ENCODE results near the gene EFEMP2.
"Not testable (repeated sequence)": the region's sequence is repeated elsewhere in the genome, so short reads cannot be mapped to it uniquely, and the experiment has no call there.

EFEMP2 gene

GRCh38 chr11:65849366-65849765 is 23.2 kb downstream of the EFEMP2 start:
- H3K27ac ChIP-seq (ENCODE audit: low read depth, low read length) = no peak overlapping the region
- H3K36me3 ChIP-seq (ENCODE audit: control insufficient read depth in 1 of 2, insufficient read depth in 2 of 2, low read length in 2 of 2) = peaks cover 26 to 36% of the 10 kb centered on the region in 2 donors
- no peak overlapping the region for H3K9ac ChIP-seq (ENCODE audit: low read depth in 1 of 2, low read length in 2 of 2)
- H3K9me3 ChIP-seq (ENCODE audit: control insufficient read depth in 1 of 2, low read length in 2 of 2) = peaks cover 3 to 4% of the 10 kb centered on the region in 2 donors
- no peaks in the 10 kb centered on the region for H3K27me3 ChIP-seq (ENCODE audit: control insufficient read depth in 1 of 2, insufficient read depth in 2 of 2, low read length in 2 of 2)
- H3K4me3 ChIP-seq (ENCODE audit: low read depth in 1 of 2, low read length in 2 of 2) = no peak overlapping the region
- peaks cover 30 to 34% of the 10 kb centered on the region in 2 donors for H3K4me1 ChIP-seq (ENCODE audit: control insufficient read depth in 1 of 2, insufficient read depth in 2 of 2, low read length in 2 of 2)

DNA sequence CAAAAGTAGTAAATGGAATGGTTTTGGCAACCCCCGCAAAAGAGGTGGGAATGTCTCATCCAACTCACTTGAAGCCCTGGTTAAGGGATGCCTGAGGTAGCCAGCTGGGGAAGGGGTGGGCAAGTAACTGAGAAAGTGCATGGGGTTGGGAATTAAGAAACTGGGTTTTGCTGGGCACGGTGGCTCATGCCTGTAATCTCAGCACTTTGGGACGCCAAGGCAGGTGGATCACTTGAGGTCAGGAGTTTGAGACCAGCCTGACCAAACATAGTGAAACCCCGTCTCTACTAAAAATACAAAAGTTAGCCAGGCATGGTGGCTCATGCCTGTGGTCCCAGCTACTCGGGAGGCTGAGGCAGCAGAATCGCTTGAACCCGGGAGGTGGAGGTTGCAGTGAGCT is 23.9 kb downstream of the EFEMP2 start:
- H3K27ac ChIP-seq (ENCODE audit: low read depth, low read length); H3K4me3 ChIP-seq (ENCODE audit: low read depth in 1 of 2, low read length in 2 of 2); H3K9me3 ChIP-seq (ENCODE audit: control insufficient read depth in 1 of 2, low read length in 2 of 2); H3K9ac ChIP-seq (ENCODE audit: low read depth in 1 of 2, low read length in 2 of 2); H3K27me3 ChIP-seq (ENCODE audit: control insufficient read depth in 1 of 2, insufficient read depth in 2 of 2, low read length in 2 of 2): not testable (repeated sequence)
- Histone ChIP-seq H3K36me3 (ENCODE audit: control insufficient read depth in 1 of 2, insufficient read depth in 2 of 2, low read length in 2 of 2) (peaks cover 25 to 30% of the 10 kb centered on the region in 2 donors), H3K4me1 (ENCODE audit: control insufficient read depth in 1 of 2, insufficient read depth in 2 of 2, low read length in 2 of 2) (peaks cover 32 to 36% of the 10 kb centered on the region in 2 donors)

DNA sequence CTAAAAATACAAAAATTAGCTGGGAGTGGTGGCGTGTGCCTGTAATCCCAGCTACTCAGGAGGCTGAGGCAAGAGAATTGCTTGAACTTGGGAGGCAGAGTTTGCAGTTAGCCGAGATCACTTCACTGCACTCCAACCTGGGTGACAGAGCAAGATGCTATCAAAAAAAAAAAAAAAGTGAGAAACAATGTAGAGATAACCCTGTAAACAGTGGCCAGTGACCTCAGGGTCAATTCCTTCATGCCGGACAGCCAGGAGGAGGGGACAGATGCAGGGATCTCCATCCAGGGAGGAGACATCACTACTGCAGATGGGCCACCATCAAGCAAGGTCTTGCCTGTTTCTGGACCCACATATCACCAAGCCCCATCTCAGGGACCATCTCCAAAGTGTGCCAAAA is 24.9 kb downstream of the EFEMP2 start:
- Histone ChIP-seq H3K9me3 (ENCODE audit: control insufficient read depth in 1 of 2, low read length in 2 of 2) (peaks cover 3 to 4% of the 10 kb centered on the region in 2 donors), H3K4me3 (ENCODE audit: low read depth in 1 of 2, low read length in 2 of 2) (no peak overlapping the region), H3K9ac (ENCODE audit: low read depth in 1 of 2, low read length in 2 of 2) (no peak overlapping the region), H3K4me1 (ENCODE audit: control insufficient read depth in 1 of 2, insufficient read depth in 2 of 2, low read length in 2 of 2) (peaks cover 26 to 30% of the 10 kb centered on the region in 2 donors), H3K36me3 (ENCODE audit: control insufficient read depth in 1 of 2, insufficient read depth in 2 of 2, low read length in 2 of 2) (peaks cover 17 to 21% of the 10 kb centered on the region in 2 donors), H3K27ac (ENCODE audit: low read depth, low read length) (no peak overlapping the region), H3K27me3 (ENCODE audit: control insufficient read depth in 1 of 2, insufficient read depth in 2 of 2, low read length in 2 of 2) (no peaks in the 10 kb centered on the region)

GRCh38 chr11:65844231-65844872 is 28.2 kb downstream of the EFEMP2 start:
- Histone ChIP-seq H3K4me1 (ENCODE audit: control insufficient read depth in 1 of 2, insufficient read depth in 2 of 2, low read length in 2 of 2) (peaks cover 8 to 11% of the 10 kb centered on the region in 2 donors), H3K27ac (ENCODE audit: low read depth, low read length) (no peak overlapping the region), H3K4me3 (ENCODE audit: low read depth in 1 of 2, low read length in 2 of 2) (peak overlapping the region in 1 of 2 donors; percentile 34), H3K9me3 (ENCODE audit: control insufficient read depth in 1 of 2, low read length in 2 of 2) (no peaks in the 10 kb centered on the region), H3K27me3 (ENCODE audit: control insufficient read depth in 1 of 2, insufficient read depth in 2 of 2, low read length in 2 of 2) (no peaks in the 10 kb centered on the region), H3K9ac (ENCODE audit: low read depth in 1 of 2, low read length in 2 of 2) (no peak overlapping the region), H3K36me3 (ENCODE audit: control insufficient read depth in 1 of 2, insufficient read depth in 2 of 2, low read length in 2 of 2) (no peaks in the 10 kb centered on the region)

- Histone ChIP-seq H3K9ac (ENCODE audit: low read depth in 1 of 2, low read length in 2 of 2) (no peak overlapping the region), H3K27me3 (ENCODE audit: control insufficient read depth in 1 of 2, insufficient read depth in 2 of 2, low read length in 2 of 2) (no peaks in the 10 kb centered on the region), H3K9me3 (ENCODE audit: control insufficient read depth in 1 of 2, low read length in 2 of 2) (no peaks in the 10 kb centered on the region), H3K36me3 (ENCODE audit: control insufficient read depth in 1 of 2, insufficient read depth in 2 of 2, low read length in 2 of 2) (no peaks in the 10 kb centered on the region), H3K4me1 (ENCODE audit: control insufficient read depth in 1 of 2, insufficient read depth in 2 of 2, low read length in 2 of 2) (peaks cover 7 to 8% of the 10 kb centered on the region in 2 donors), H3K27ac (ENCODE audit: low read depth, low read length) (no peak overlapping the region), H3K4me3 (ENCODE audit: low read depth in 1 of 2, low read length in 2 of 2) (peak overlapping the region in 1 of 2 donors; percentile 34)
These were observed 28.8 kb downstream of the EFEMP2 start for GRCh38 chr11:65843811-65844210.

DNA sequence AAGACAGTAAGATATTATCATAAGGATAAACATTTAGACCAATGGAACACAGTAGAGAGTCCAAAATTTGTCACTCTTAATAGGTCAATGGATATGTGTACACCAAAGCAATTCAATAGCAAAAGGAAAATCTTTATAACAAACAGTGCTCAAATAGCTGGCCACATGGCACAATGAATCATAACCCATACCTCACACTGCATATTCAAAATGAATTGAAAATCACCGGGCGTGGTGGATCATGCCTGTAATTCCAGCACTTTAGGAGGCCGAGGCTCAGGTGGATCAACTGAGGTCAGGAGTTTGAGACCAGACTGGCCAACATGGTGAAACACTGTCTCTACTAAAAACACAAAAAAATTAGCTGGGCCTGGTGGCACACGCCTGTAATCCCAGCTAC is 30.5 kb downstream of the EFEMP2 start:
- no peaks in the 10 kb centered on the region for H3K27me3 ChIP-seq (ENCODE audit: control insufficient read depth in 1 of 2, insufficient read depth in 2 of 2, low read length in 2 of 2)
- H3K9ac ChIP-seq (ENCODE audit: low read depth in 1 of 2, low read length in 2 of 2) = no peak overlapping the region
- H3K27ac ChIP-seq (ENCODE audit: low read depth, low read length) = no peak overlapping the region
- no peaks in the 10 kb centered on the region for H3K36me3 ChIP-seq (ENCODE audit: control insufficient read depth in 1 of 2, insufficient read depth in 2 of 2, low read length in 2 of 2)
- H3K9me3 ChIP-seq (ENCODE audit: control insufficient read depth in 1 of 2, low read length in 2 of 2) = no peaks in the 10 kb centered on the region
- H3K4me3 ChIP-seq (ENCODE audit: low read depth in 1 of 2, low read length in 2 of 2) = no peak overlapping the region
- H3K4me1 ChIP-seq (ENCODE audit: control insufficient read depth in 1 of 2, insufficient read depth in 2 of 2, low read length in 2 of 2) = peaks cover 7 to 8% of the 10 kb centered on the region in 2 donors

DNA sequence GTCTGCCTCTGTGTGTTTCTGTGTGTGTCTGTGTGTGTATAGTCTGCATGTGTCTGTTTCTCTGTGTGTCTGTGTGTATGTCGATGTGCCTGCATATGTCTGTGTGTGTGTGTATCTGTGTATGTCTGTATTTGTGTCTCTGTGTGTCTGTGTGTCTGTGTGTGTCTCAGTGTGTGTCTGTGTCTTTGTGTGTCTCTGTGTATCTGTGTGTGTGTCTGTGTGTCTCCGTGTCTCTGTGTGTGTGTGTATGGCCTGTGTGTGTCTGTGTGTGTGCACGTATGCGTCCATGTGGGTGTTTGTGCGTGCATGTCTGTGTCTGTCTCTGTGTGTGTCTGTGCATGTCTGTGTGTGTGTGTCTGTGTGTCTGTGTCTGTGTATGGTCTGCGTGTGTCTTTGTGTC is 38.4 kb downstream of the EFEMP2 start:
- peak overlapping the region; percentile 79 to 88 for H3K4me3 ChIP-seq (ENCODE audit: low read depth in 1 of 2, low read length in 2 of 2)
- peaks cover 10 to 19% of the 10 kb centered on the region in 2 donors for H3K4me1 ChIP-seq (ENCODE audit: control insufficient read depth in 1 of 2, insufficient read depth in 2 of 2, low read length in 2 of 2)
- H3K9me3 ChIP-seq (ENCODE audit: control insufficient read depth in 1 of 2, low read length in 2 of 2) = no peaks in the 10 kb centered on the region
- H3K27me3 ChIP-seq (ENCODE audit: control insufficient read depth in 1 of 2, insufficient read depth in 2 of 2, low read length in 2 of 2) = no peaks in the 10 kb centered on the region
- peak overlapping the region; percentile 22 to 69 for H3K9ac ChIP-seq (ENCODE audit: low read depth in 1 of 2, low read length in 2 of 2)
- H3K27ac ChIP-seq (ENCODE audit: low read depth, low read length) = no peak overlapping the region
- no peaks in the 10 kb centered on the region for H3K36me3 ChIP-seq (ENCODE audit: control insufficient read depth in 1 of 2, insufficient read depth in 2 of 2, low read length in 2 of 2)

DNA sequence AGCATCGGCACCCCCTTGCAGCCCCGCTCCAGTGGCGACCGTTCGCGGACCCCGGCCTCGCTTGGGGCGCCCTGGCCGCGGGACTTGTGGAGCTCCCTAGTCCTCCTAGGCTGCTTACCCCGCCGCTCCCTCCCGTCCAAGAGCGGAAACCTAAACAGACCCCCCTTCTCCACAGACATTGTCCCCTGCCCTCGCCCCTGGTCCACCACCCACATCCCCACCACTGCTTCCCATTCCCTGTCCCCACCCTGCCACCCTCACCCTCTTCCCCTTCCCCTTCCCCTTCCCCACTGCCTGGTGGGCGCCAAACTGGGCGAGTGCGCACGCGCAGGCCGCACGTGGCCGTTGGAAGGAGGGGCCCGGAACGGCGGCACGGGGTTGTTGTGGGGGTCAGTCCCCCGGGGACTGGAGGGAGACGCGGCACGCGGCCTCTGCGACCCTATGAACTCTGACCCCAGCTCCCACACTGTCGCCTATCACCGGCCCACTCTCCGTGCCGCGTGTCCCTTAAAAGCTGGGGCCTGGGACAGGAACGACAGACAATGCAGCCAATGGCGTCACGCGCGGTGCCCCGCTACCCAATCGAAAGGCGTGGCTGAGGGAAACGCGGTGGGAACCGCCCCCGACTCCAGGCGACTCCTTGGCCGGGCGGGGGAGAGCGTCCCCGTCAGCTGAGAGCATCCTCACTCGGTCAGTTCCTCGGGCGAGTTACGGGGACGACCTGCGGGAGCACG is 39.1 kb downstream of the EFEMP2 start, which contains the start of gene SNX32:
SNX32 (plus strand) TSS at position 667 of the 734 bp plus-strand sequence. CDS start 103 bp downstream, outside the sequence.
- peak within 1 kb of the TSS; percentile 79 to 88 for H3K4me3 ChIP-seq (ENCODE audit: low read depth in 1 of 2, low read length in 2 of 2)
- H3K36me3 ChIP-seq (ENCODE audit: control insufficient read depth in 1 of 2, insufficient read depth in 2 of 2, low read length in 2 of 2) = no peaks in the 10 kb centered on the region
- no peaks in the 10 kb centered on the region for H3K27me3 ChIP-seq (ENCODE audit: control insufficient read depth in 1 of 2, insufficient read depth in 2 of 2, low read length in 2 of 2)
- H3K4me1 ChIP-seq (ENCODE audit: control insufficient read depth in 1 of 2, insufficient read depth in 2 of 2, low read length in 2 of 2) = peaks cover 11 to 21% of the 10 kb centered on the region in 2 donors
- H3K9ac ChIP-seq (ENCODE audit: low read depth in 1 of 2, low read length in 2 of 2) = peak within 1 kb of the TSS; percentile 62 to 69
- H3K27ac ChIP-seq (ENCODE audit: low read depth, low read length) = no peak within 1 kb of the TSS
- H3K9me3 ChIP-seq (ENCODE audit: control insufficient read depth in 1 of 2, low read length in 2 of 2) = no peaks in the 10 kb centered on the region

DNA sequence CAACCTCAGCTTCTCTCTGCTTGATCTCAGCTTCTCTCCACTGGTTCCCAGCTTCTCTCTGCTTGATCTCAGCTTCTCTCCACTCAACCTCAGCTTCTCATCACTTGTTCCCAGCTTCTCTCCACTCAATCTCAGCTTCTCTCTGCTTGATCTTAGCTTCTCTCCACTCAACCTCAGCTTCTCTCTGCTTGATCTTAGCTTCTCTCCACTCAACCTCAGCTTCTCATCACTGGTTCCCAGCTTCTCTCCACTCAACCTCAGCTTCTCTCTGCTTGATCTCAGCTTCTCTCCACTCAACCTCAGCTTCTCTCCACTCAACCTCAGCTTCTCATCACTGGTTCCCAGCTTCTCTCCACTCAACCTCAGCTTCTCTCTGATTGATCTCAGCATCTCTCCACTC is 40.4 kb downstream of the EFEMP2 start:
- not testable (repeated sequence) for H3K9me3 ChIP-seq (ENCODE audit: control insufficient read depth in 1 of 2, low read length in 2 of 2); H3K4me3 ChIP-seq (ENCODE audit: low read depth in 1 of 2, low read length in 2 of 2)
- H3K4me1 ChIP-seq (ENCODE audit: control insufficient read depth in 1 of 2, insufficient read depth in 2 of 2, low read length in 2 of 2) = peaks cover 21 to 24% of the 10 kb centered on the region in 2 donors

GRCh38 chr11:65829459-65829858 is 43.1 kb downstream of the EFEMP2 start:
- Histone ChIP-seq H3K4me1 (ENCODE audit: control insufficient read depth in 1 of 2, insufficient read depth in 2 of 2, low read length in 2 of 2) (peaks cover 18 to 22% of the 10 kb centered on the region in 2 donors), H3K4me3 (ENCODE audit: low read depth in 1 of 2, low read length in 2 of 2) (no peak overlapping the region), H3K27ac (ENCODE audit: low read depth, low read length) (no peak overlapping the region), H3K9me3 (ENCODE audit: control insufficient read depth in 1 of 2, low read length in 2 of 2) (no peaks in the 10 kb centered on the region), H3K36me3 (ENCODE audit: control insufficient read depth in 1 of 2, insufficient read depth in 2 of 2, low read length in 2 of 2) (no peaks in the 10 kb centered on the region), H3K9ac (ENCODE audit: low read depth in 1 of 2, low read length in 2 of 2) (no peak overlapping the region), H3K27me3 (ENCODE audit: control insufficient read depth in 1 of 2, insufficient read depth in 2 of 2, low read length in 2 of 2) (no peaks in the 10 kb centered on the region)

More for the DNA sequence above, 40.4 kb downstream of the EFEMP2 start:
- not testable (repeated sequence) for H3K27ac ChIP-seq (ENCODE audit: low read depth, low read length); H3K27me3 ChIP-seq (ENCODE audit: control insufficient read depth in 1 of 2, insufficient read depth in 2 of 2, low read length in 2 of 2); H3K9ac ChIP-seq (ENCODE audit: low read depth in 1 of 2, low read length in 2 of 2); H3K36me3 ChIP-seq (ENCODE audit: control insufficient read depth in 1 of 2, insufficient read depth in 2 of 2, low read length in 2 of 2)
